ENCODE results near the gene L3MBTL3.

DNA sequence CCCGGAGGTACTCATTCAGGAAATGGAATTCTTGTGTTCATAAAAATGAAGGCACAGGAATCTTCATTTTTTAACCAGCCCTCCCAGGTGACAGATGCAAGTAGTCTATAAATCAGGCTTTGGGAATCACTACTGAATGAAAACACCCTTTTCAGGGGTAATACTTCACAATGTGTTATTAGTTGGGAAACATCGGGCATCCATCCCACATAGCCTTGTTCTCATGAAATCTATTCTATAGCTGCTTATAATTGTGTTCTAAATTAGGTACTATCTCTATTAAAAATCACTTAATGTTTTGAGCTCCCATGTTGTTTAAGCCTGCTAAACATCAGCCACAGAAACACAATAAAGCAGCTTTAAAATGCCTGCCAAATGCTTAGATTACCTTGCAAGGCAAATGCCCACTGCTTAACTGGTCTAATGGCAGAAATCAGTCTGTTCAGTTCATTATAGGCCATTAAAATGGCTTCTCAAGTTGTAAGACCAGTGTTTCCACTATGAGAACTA lies 94.9 kb downstream of the L3MBTL3 start:
- TF ChIP-seq, protein P1, sequence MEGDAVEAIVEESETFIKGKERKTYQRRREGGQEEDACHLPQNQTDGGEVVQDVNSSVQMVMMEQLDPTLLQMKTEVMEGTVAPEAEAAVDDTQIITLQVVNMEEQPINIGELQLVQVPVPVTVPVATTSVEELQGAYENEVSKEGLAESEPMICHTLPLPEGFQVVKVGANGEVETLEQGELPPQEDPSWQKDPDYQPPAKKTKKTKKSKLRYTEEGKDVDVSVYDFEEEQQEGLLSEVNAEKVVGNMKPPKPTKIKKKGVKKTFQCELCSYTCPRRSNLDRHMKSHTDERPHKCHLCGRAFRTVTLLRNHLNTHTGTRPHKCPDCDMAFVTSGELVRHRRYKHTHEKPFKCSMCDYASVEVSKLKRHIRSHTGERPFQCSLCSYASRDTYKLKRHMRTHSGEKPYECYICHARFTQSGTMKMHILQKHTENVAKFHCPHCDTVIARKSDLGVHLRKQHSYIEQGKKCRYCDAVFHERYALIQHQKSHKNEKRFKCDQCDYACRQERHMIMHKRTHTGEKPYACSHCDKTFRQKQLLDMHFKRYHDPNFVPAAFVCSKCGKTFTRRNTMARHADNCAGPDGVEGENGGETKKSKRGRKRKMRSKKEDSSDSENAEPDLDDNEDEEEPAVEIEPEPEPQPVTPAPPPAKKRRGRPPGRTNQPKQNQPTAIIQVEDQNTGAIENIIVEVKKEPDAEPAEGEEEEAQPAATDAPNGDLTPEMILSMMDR (IDR thresholded peaks at IDR 0.05 in 2 of 3, conservative IDR thresholded peaks at IDR 0.05 in 1 of 3; ENCODE audit: borderline replicate concordance in 1 of 3, insufficient read depth in 1 of 3, low read depth in 2 of 3, low read length in 2 of 3): no peak
- TF ChIP-seq POLR2A (IDR thresholded peaks at IDR 0.05; ENCODE audit: borderline replicate concordance, extremely low read depth, insufficient read depth, insufficient read length) (no peak), EGR1 (IDR thresholded peaks at IDR 0.05; ENCODE audit: low read depth) (no peak)
- TF ChIP-seq, protein P2, sequence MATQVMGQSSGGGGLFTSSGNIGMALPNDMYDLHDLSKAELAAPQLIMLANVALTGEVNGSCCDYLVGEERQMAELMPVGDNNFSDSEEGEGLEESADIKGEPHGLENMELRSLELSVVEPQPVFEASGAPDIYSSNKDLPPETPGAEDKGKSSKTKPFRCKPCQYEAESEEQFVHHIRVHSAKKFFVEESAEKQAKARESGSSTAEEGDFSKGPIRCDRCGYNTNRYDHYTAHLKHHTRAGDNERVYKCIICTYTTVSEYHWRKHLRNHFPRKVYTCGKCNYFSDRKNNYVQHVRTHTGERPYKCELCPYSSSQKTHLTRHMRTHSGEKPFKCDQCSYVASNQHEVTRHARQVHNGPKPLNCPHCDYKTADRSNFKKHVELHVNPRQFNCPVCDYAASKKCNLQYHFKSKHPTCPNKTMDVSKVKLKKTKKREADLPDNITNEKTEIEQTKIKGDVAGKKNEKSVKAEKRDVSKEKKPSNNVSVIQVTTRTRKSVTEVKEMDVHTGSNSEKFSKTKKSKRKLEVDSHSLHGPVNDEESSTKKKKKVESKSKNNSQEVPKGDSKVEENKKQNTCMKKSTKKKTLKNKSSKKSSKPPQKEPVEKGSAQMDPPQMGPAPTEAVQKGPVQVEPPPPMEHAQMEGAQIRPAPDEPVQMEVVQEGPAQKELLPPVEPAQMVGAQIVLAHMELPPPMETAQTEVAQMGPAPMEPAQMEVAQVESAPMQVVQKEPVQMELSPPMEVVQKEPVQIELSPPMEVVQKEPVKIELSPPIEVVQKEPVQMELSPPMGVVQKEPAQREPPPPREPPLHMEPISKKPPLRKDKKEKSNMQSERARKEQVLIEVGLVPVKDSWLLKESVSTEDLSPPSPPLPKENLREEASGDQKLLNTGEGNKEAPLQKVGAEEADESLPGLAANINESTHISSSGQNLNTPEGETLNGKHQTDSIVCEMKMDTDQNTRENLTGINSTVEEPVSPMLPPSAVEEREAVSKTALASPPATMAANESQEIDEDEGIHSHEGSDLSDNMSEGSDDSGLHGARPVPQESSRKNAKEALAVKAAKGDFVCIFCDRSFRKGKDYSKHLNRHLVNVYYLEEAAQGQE (IDR thresholded peaks at IDR 0.05; ENCODE audit: low read depth): no peak

Measured in HCT116 (cell line).